Measurements from ENCODE around the gene CROCC2. TPM values are rescaled to one million over a fixed set of nuclear protein-coding genes. Genes with fewer than 3 reads are reported as not detected.

The CROCC2 gene
- total and polyA plus RNA-seq, 11 donors: not detected

DNA sequence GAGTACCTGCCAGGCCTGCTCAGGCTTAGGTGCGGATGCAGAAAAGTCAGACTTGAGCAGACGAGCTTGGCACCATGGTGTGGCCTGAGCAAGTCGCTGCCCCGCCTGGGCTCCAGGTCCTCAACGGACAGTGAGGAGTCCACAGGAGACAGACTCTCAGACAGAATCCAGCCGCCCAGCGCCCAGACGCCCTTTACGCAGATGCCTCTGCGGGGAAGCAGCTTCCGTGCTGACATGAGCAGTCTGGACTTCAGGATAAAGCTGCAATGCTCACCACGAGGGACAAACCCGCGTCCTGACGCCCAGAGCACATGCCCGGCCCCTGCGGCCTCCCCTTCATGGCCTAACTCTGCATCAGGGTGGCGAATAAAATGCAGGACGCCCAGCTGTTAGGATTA, 6.7 kb upstream of the CROCC2 start:
- no peaks in the 10 kb centered on the region for H3K36me3 ChIP-seq
- DNase-seq (peak in 2 of 5 donors; percentile 12 to 56), ATAC-seq (no peak)
- peak overlapping the region in 4 of 12 donors; percentile 75 to 87 (median 82) for H3K27ac ChIP-seq
- H3K9me3 ChIP-seq: peaks cover 0 to 8% (median 0%) of the 10 kb centered on the region in 12 donors
- TF ChIP-seq POLR2A (IDR thresholded peaks at IDR 0.05): no peak
- TF ChIP-seq, protein P1, sequence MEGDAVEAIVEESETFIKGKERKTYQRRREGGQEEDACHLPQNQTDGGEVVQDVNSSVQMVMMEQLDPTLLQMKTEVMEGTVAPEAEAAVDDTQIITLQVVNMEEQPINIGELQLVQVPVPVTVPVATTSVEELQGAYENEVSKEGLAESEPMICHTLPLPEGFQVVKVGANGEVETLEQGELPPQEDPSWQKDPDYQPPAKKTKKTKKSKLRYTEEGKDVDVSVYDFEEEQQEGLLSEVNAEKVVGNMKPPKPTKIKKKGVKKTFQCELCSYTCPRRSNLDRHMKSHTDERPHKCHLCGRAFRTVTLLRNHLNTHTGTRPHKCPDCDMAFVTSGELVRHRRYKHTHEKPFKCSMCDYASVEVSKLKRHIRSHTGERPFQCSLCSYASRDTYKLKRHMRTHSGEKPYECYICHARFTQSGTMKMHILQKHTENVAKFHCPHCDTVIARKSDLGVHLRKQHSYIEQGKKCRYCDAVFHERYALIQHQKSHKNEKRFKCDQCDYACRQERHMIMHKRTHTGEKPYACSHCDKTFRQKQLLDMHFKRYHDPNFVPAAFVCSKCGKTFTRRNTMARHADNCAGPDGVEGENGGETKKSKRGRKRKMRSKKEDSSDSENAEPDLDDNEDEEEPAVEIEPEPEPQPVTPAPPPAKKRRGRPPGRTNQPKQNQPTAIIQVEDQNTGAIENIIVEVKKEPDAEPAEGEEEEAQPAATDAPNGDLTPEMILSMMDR (IDR thresholded peaks at IDR 0.05): no peak
- H3K4me1 ChIP-seq: peaks cover 0 to 26% (median 17%) of the 10 kb centered on the region in 12 donors
- no peaks in the 10 kb centered on the region for H3K27me3 ChIP-seq
- no peak overlapping the region for H3K4me3 ChIP-seq
- 82 to 96% (median 89%) methylated on average over 12 to 19 of the region's 19 CpGs for WGBS, 4 donors
- intact Hi-C loops (cut with DNase I): no loop called here

- intact Hi-C loops (cut with DNase I): no loop called here
- DNase-seq (peak in 2 of 5 donors; percentile 11 to 42), ATAC-seq (no peak)
- no peak for TF ChIP-seq POLR2A (IDR thresholded peaks at IDR 0.05)
- TF ChIP-seq, protein P1 (IDR thresholded peaks at IDR 0.05): no peak
- no peak overlapping the region for H3K4me3 ChIP-seq
- WGBS, 4 donors: 88 to 90% (median 89%) methylated on average over 27 of the region's 27 CpGs
- H3K27me3 ChIP-seq: no peaks in the 10 kb centered on the region
- peaks cover 0 to 8% (median 0%) of the 10 kb centered on the region in 12 donors for H3K9me3 ChIP-seq
- H3K4me1 ChIP-seq: peaks cover 0 to 26% (median 17%) of the 10 kb centered on the region in 12 donors
- H3K27ac ChIP-seq: no peak overlapping the region
- no peaks in the 10 kb centered on the region for H3K36me3 ChIP-seq
These were observed 5.8 kb upstream of the CROCC2 start for GRCh38 chr2:240900141-240900860.

GRCh38 chr2:240901986-240902614, 4.0 kb upstream of the CROCC2 start:
- Histone ChIP-seq H3K9me3 (peaks cover 0 to 8% (median 0%) of the 10 kb centered on the region in 12 donors), H3K27ac (no peak overlapping the region), H3K27me3 (no peaks in the 10 kb centered on the region), H3K4me3 (no peak overlapping the region), H3K36me3 (no peaks in the 10 kb centered on the region), H3K4me1 (peaks cover 0 to 26% (median 17%) of the 10 kb centered on the region in 12 donors)
- no peak for TF ChIP-seq POLR2A (IDR thresholded peaks at IDR 0.05)
- TF ChIP-seq, protein P1 (IDR thresholded peaks at IDR 0.05): no peak
- WGBS, 4 donors: 74 to 87% (median 79%) methylated on average over 6 to 14 of the region's 14 CpGs
- DNase-seq: peak in 3 of 5 donors; percentile 6 to 33 (median 9)
- no peak for ATAC-seq
- intact Hi-C loops (cut with DNase I): no loop called here

DNA sequence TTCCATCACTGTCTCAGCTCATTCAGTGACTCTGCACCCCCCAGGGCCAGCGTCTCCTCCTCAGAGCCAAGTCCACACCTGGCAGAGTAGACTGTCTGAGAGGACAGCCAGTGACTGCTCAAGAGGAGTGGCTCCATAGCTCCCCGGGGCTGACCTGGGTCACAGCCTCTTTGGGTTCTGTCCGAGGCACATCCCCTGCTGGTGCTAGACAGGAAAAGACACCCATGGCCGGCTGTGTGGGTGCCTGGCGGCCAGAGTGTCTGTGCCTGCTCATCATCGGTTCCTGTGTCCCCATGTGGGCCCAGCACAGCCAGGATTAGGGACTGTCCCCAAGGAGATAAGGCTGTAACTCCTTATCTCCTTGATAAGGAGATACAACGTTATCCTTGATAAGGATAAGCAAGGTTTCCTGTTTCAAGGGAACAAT, 3.5 kb upstream of the CROCC2 start:
- no peaks in the 10 kb centered on the region for H3K27me3 ChIP-seq
- intact Hi-C loops (cut with DNase I): no loop called here
- H3K4me3 ChIP-seq: no peak overlapping the region
- peaks cover 0 to 8% (median 0%) of the 10 kb centered on the region in 12 donors for H3K9me3 ChIP-seq
- 12 to 20% (median 15%) methylated on average over 4 to 7 of the region's 7 CpGs for WGBS, 4 donors
- H3K36me3 ChIP-seq: no peaks in the 10 kb centered on the region
- TF ChIP-seq, protein P1 (IDR thresholded peaks at IDR 0.05): no peak
- no peak for TF ChIP-seq POLR2A (IDR thresholded peaks at IDR 0.05)
- DNase-seq (peak in 2 of 5 donors; percentile 17 to 37), ATAC-seq (no peak)
- H3K4me1 ChIP-seq: peaks cover 0 to 26% (median 16%) of the 10 kb centered on the region in 12 donors
- H3K27ac ChIP-seq: no peak overlapping the region

Measured in heart left ventricle (tissue), 16 donors.